K562 (cell line): ENCODE measurements around the gene ROR2. TPM values are rescaled to one million over a fixed set of nuclear protein-coding genes. Genes with fewer than 3 reads are reported as not detected.
A peak's percentile ranks its signal among the peaks of the same experiment; 100 is the strongest.

Experiments used
- CSDE1 ChIP-seq, 2 experiments: fragments of 450-650 bp; IDR thresholded peaks; 2 replicates each; pipeline ENCODE4 v1.6.1; 2016; ENCODE audit warnings: mild to moderate bottlenecking in 1 of 2
- ETV1 ChIP-seq: fragments of 450-650 bp; conservative IDR thresholded peaks from 2 replicates; pipeline ENCODE4 v1.6.1; 2016; ENCODE audit warnings: missing genetic modification characterization, control low read depth, low read depth, missing compliant biosample characterization
- KLF1 ChIP-seq: fragments of 450-650 bp; IDR thresholded peaks from 2 replicates; pipeline ENCODE4 v1.6.1; 2016; ENCODE audit warnings: missing genetic modification characterization, missing compliant biosample characterization
- MCM3 ChIP-seq: fragments of 450-650 bp; IDR thresholded peaks from 2 replicates; pipeline ENCODE4 v1.6.1; 2016
- NBN ChIP-seq: fragments of 450-650 bp; IDR thresholded peaks from 2 replicates; pipeline ENCODE4 v1.6.1; 2016; ENCODE audit warnings: low read depth, mild to moderate bottlenecking
- POLR2G ChIP-seq: fragments of 200-400 bp; formaldehyde crosslinking; IDR thresholded peaks from 2 replicates; pipeline ENCODE4 v1.6.1; 2017; ENCODE audit warnings: low read depth, mild to moderate bottlenecking, antibody characterized with exemption, low read length, moderate library complexity
- SIN3A ChIP-seq, 2 experiments: fragments of 150-350 bp in 1 of 2; IDR thresholded peaks; 2 replicates each; pipeline ENCODE4 v1.6.1; 2011 to 2016; ENCODE audit warnings: borderline replicate concordance in 2 of 2, low read depth in 2 of 2, low read length in 2 of 2, mild to moderate bottlenecking in 2 of 2, moderate library complexity in 2 of 2; ENCODE audit not compliant: control insufficient read depth in 1 of 2
- STAT5A ChIP-seq: IDR thresholded peaks from 2 replicates; pipeline ENCODE4 v1.6.1; 2012; ENCODE audit warnings: low read length, inconsistent platforms, borderline replicate concordance
- TRIM25 ChIP-seq: fragments of 450-650 bp; IDR thresholded peaks from 2 replicates; pipeline ENCODE4 v1.7.0; 2016; ENCODE audit warnings: borderline replicate concordance
- ZNF263 ChIP-seq: sonication (generic); formaldehyde crosslinking; IDR thresholded peaks from 2 replicates; pipeline ENCODE4 v1.8.0; 2022; ENCODE audit warnings: mild to moderate bottlenecking, missing genetic modification reagents, borderline replicate concordance
- ZNF277 ChIP-seq: fragments of 250-450 bp; sonication (Bioruptor Pico); IDR thresholded peaks from 2 replicates; pipeline ENCODE4 v1.8.0; 2022; ENCODE audit warnings: inconsistent platforms, mild to moderate bottlenecking, moderate library complexity, borderline replicate concordance
- ZNF75A ChIP-seq: fragments of 450-650 bp; formaldehyde crosslinking; IDR thresholded peaks from 2 replicates; pipeline ENCODE4 v1.4.0; 2020; ENCODE audit warnings: mild to moderate bottlenecking
- polyA plus RNA-seq, 8 experiments: library from polyadenylated mRNA; depleted of rRNA in 4 of 8; stranded (reverse) in 5 of 8; unstranded in 3 of 8; fragments of >200 nt; fragmentation: Nextera tagmentation in 2 of 8; fragmentation: Illumina TruSeq in 1 of 8; extraction: Ambion mirVana in 2 of 8; extraction: Trizol in 1 of 8; gene quantifications; 2 replicates each; pipeline versions ENCODE4 v1.2.1 to v1.2.3, GENCODE V29; 2011 to 2014; ENCODE audit warnings: inconsistent platforms in 1 of 8, missing spikeins in 1 of 8
- total RNA-seq, 7 experiments: library from RNA; depleted of rRNA in 6 of 7; stranded (reverse); fragments of >200 nt in 6 of 7; fragmentation: Illumina TruSeq in 2 of 7; extraction: Trizol in 2 of 7; gene quantifications; 2 replicates each; pipeline versions ENCODE4 v1.2.1 to v1.2.3, GENCODE V29; 2011 to 2021; ENCODE audit warnings: low replicate concordance in 1 of 7
- TF ChIP-seq, protein P1 (sequence below), 2 experiments: fragments of 450-650 bp; formaldehyde crosslinking in 1 of 2; IDR thresholded peaks; 2 replicates each; pipeline versions ENCODE4 v1.4.0 to v1.6.1; 2014 to 2020; ENCODE audit warnings: mild to moderate bottlenecking in 2 of 2, borderline replicate concordance in 1 of 2, low read depth in 1 of 2
- TF ChIP-seq, protein P2 (sequence below): fragments of 450-650 bp; IDR thresholded peaks from 2 replicates; pipeline ENCODE4 v1.6.1; 2016

The ROR2 gene
- total and polyA plus RNA-seq, 9 of the 15 experiments (the other 6 are each of a cell fraction or from before 2014, with no cell fraction given), result 5.6 to 33.8 (median 15.3) TPM

GRCh38 chr9:91954841-91955471 lies 4.9 kb upstream of the ROR2 start (continued):
- TF ChIP-seq TRIM25, result no peak
- TF ChIP-seq ZNF75A (CRISPR knock-in tag), result no peak
- 0 out of 2 replicates have a peak, but pooled peaks have one; percentile 26 for TF ChIP-seq NBN
- TF ChIP-seq, protein P1, sequence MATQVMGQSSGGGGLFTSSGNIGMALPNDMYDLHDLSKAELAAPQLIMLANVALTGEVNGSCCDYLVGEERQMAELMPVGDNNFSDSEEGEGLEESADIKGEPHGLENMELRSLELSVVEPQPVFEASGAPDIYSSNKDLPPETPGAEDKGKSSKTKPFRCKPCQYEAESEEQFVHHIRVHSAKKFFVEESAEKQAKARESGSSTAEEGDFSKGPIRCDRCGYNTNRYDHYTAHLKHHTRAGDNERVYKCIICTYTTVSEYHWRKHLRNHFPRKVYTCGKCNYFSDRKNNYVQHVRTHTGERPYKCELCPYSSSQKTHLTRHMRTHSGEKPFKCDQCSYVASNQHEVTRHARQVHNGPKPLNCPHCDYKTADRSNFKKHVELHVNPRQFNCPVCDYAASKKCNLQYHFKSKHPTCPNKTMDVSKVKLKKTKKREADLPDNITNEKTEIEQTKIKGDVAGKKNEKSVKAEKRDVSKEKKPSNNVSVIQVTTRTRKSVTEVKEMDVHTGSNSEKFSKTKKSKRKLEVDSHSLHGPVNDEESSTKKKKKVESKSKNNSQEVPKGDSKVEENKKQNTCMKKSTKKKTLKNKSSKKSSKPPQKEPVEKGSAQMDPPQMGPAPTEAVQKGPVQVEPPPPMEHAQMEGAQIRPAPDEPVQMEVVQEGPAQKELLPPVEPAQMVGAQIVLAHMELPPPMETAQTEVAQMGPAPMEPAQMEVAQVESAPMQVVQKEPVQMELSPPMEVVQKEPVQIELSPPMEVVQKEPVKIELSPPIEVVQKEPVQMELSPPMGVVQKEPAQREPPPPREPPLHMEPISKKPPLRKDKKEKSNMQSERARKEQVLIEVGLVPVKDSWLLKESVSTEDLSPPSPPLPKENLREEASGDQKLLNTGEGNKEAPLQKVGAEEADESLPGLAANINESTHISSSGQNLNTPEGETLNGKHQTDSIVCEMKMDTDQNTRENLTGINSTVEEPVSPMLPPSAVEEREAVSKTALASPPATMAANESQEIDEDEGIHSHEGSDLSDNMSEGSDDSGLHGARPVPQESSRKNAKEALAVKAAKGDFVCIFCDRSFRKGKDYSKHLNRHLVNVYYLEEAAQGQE (IDR thresholded peaks at IDR 0.05; ENCODE audit: borderline replicate concordance), result peak; percentile 66; the same call in 1 of the 2 replicates
- TF ChIP-seq, protein P1 (CRISPR knock-in tag; IDR thresholded peaks at IDR 0.05; ENCODE audit: low read depth), result no peak
- TF ChIP-seq MCM3, result no peak
- no peak for TF ChIP-seq SIN3A (IDR thresholded peaks at IDR 0.05; ENCODE audit: borderline replicate concordance in 2 of 2, control insufficient read depth in 1 of 2, low read depth in 2 of 2, low read length in 2 of 2)
- no peak for TF ChIP-seq ZNF277
- TF ChIP-seq ETV1 (tag), result no peak
- no peak for TF ChIP-seq ZNF263 (CRISPR knock-in tag)
- TF ChIP-seq CSDE1 (IDR thresholded peaks at IDR 0.05), result 0 out of 4 replicates have a peak, but pooled peaks of 1 of the 2 experiments have one; percentile 35
- TF ChIP-seq, protein P2, sequence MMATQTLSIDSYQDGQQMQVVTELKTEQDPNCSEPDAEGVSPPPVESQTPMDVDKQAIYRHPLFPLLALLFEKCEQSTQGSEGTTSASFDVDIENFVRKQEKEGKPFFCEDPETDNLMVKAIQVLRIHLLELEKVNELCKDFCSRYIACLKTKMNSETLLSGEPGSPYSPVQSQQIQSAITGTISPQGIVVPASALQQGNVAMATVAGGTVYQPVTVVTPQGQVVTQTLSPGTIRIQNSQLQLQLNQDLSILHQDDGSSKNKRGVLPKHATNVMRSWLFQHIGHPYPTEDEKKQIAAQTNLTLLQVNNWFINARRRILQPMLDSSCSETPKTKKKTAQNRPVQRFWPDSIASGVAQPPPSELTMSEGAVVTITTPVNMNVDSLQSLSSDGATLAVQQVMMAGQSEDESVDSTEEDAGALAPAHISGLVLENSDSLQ, result peak; percentile 66; the same call in 1 of the 2 replicates
- no peak for TF ChIP-seq STAT5A
- TF ChIP-seq POLR2G, result no peak
- no peak for TF ChIP-seq KLF1 (tag)
